Anterior cingulate cortex (tissue), 58 donors: ENCODE data around the gene CAPG.
"Not testable (repeated sequence)": the region's sequence is repeated elsewhere in the genome, so short reads cannot be mapped to it uniquely, and the experiment has no call there.

Experiments used
- DNase-seq, 58 donors: peaks; one replicate each; lab custom pipeline; 2025; lab: John Stamatoyannopoulos, UW

Gene CAPG

GRCh38 chr2:85400541-85401463 lies 9.4 kb downstream of the CAPG start:
- DNase-seq, result peak in 5 of 58 donors; percentile 12 to 34 (median 18)

- no peak for DNase-seq
These were observed 10.1 kb downstream of the CAPG start for GRCh38 chr2:85400023-85400422.

- no peak for DNase-seq
These were observed 11.0 kb downstream of the CAPG start for GRCh38 chr2:85399183-85399455.

GRCh38 chr2:85398426-85399182 lies 11.6 kb downstream of the CAPG start:
- no peak for DNase-seq

- DNase-seq, result no peak
These were observed 12.2 kb downstream of the CAPG start for GRCh38 chr2:85397925-85398331.

- peak in 7 of 58 donors; percentile 9 to 39 (median 24) for DNase-seq
These were observed 13.4 kb downstream of the CAPG start for GRCh38 chr2:85396531-85397470.

GRCh38 chr2:85395912-85396475 lies 14.2 kb downstream of the CAPG start:
- no peak for DNase-seq

- DNase-seq, result no peak
These were observed 15.2 kb downstream of the CAPG start for GRCh38 chr2:85394976-85395375.

- peak in 49 of 58 donors; percentile 10 to 85 (median 61) for DNase-seq
These were observed 15.9 kb downstream of the CAPG start for GRCh38 chr2:85394261-85394681.

- peak in 1 of 58 donors; percentile 35 for DNase-seq
These were observed 16.3 kb downstream of the CAPG start for GRCh38 chr2:85393836-85394235.

- DNase-seq, result peak in 32 of 58 donors; percentile 6 to 66 (median 27)
These were observed 19.1 kb downstream of the CAPG start for GRCh38 chr2:85390941-85391669.

- DNase-seq, result no peak
These were observed 21.2 kb downstream of the CAPG start for GRCh38 chr2:85388878-85389538.

GRCh38 chr2:85387754-85388153 lies 22.4 kb downstream of the CAPG start:
- no peak for DNase-seq

- DNase-seq, result no peak
These were observed 24.4 kb downstream of the CAPG start for GRCh38 chr2:85385746-85386145.

- DNase-seq, result no peak
These were observed 26.3 kb downstream of the CAPG start for GRCh38 chr2:85383850-85384249.

- not testable (repeated sequence) for DNase-seq
These were observed 27.0 kb downstream of the CAPG start for GRCh38 chr2:85383151-85383550.

- DNase-seq, result no peak
These were observed 30.1 kb downstream of the CAPG start for GRCh38 chr2:85380048-85380447.

GRCh38 chr2:85378257-85378656 lies 31.9 kb downstream of the CAPG start:
- no peak for DNase-seq

- DNase-seq, result no peak
These were observed 33.1 kb downstream of the CAPG start for GRCh38 chr2:85377083-85377482.
